Breast epithelium (tissue), 3 donors: ENCODE data around the gene MYO5B.

Source experiments
- CTCF ChIP-seq, 3 donors: fragments of 450-650 bp; IDR thresholded peaks; one replicate each; pipeline ENCODE4 v1.5.1; 2016 to 2017; ENCODE audit warnings: antibody characterized with exemption in 3 of 3, mild to moderate bottlenecking in 3 of 3, moderate library complexity in 3 of 3
- POLR2A ChIP-seq: fragments of 450-650 bp; IDR thresholded peaks from one replicate; pipeline ENCODE4 v1.6.1; 2016; ENCODE audit warnings: antibody characterized with exemption, mild to moderate bottlenecking, moderate library complexity

DNA sequence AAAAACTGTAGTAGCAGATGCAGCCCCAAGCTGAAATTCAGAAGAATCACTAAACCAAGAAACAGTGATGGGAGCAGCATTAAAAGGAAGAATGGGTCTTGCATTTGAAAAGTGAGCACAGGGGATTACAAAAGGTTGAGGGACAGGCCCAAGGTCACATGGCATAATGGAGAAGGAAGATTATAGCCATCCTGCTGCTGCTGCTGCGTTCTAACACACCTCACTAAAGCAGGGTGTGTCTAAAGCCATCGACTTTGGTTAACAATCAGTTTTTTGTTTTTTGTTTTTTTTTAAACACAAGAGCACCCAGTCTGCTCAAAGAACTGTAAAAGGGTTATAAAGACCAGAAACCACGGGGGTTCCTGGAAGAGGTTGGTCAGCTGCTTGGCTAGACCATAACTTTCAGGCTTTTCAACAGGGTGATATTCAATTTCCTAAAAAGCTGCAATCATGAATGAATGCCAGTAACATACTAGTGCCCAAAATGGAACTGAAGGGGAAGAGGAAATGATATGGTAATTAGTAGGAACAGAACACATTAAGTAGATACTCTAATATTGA lies 102.6 kb downstream of the MYO5B start:
- TF ChIP-seq POLR2A: no peak
- TF ChIP-seq CTCF (IDR thresholded peaks at IDR 0.05): no peak
